OCI-LY3 (cell line): ENCODE measurements around the gene ALG5.

ENCODE experiments used
- CTCF ChIP-seq: fragments of 200-600, 300-600 bp; sonication (generic); IDR thresholded peaks from 2 replicates; pipeline ENCODE4 v1.5.1; 2014; ENCODE audit warnings: antibody characterized with exemption, low read length, low read depth
- EZH2phosphoT487 ChIP-seq: fragments of 200-600 bp; shearing (Covaris generic); IDR thresholded peaks from 2 replicates; pipeline ENCODE4 v1.6.1; 2018; ENCODE audit warnings: antibody characterized with exemption, mixed run types, low read depth

GRCh38 chr13:36920616-36921185 lies 78.4 kb downstream of the ALG5 start:
- no peak for TF ChIP-seq CTCF
- no peak for TF ChIP-seq EZH2phosphoT487
